GM10248 (cell line): Measurements from ENCODE around the gene TRUB2.

Experiments used
- CTCF ChIA-PET: fragments of 300-600 bp; sonication (Branson Sonifier 250); formaldehyde crosslinking; extraction: SDS; loops from one replicate; lab custom pipeline; 2021; ENCODE audit warnings: antibody characterized with exemption; lab: Yijun Ruan, JAX
- POLR2A ChIA-PET: fragments of 350-650 bp; sonication (Branson Sonifier 250); formaldehyde crosslinking; extraction: SDS; loops from one replicate; lab custom pipeline; 2020; ENCODE audit warnings: antibody characterized with exemption; lab: Yijun Ruan, JAX
- DNase-seq: peaks from one replicate; pipeline ENCODE4 v3.0.0; 2012; ENCODE audit errors: extremely low spot score
- CTCF ChIP-seq: IDR thresholded peaks from 2 replicates; pipeline ENCODE4 v1.5.1; 2012; ENCODE audit warnings: mild to moderate bottlenecking, low read depth; ENCODE audit errors: extremely low read depth, missing control alignments, control extremely low read depth

Gene TRUB2

DNA sequence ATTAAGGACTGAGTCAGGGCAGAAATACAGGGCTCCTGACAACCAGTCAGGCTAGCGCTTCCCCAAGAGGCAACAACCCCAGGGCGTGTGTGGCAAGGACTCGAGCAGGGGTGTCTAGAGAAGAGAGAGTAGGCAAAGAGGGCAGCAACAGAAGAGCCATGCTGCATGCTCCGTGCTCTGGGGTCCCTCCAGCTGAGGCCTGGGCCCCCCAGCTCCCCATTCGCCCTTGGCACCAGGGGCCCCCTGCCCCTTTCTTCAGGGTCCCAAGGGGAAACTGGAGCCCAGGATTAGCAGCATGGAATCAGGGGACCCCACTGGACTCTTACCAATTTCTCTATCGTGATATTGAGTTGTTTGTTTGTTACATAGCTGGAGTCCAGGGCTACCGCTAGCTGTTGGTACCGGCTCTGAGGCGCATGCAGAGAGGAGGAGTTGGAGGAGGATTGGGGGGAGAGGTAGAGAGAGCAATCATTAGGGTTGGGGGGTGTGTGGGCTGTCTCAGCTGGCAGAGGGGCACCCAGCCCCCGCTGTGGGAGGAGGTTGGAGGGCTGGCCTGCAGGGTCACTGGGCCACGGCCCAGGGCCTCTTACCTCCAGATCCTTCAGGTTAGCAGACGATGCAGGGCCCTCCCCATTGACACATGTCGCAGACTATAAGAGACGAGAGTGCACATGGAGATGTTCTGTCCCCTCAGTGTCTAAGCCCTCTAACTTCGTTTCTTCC lies 55.2 kb downstream of the TRUB2 start:
- CTCF ChIA-PET = no interaction called here
- POLR2A ChIA-PET = no interaction called here
- TF ChIP-seq CTCF = no peak
- DNase-seq = no peak

DNA sequence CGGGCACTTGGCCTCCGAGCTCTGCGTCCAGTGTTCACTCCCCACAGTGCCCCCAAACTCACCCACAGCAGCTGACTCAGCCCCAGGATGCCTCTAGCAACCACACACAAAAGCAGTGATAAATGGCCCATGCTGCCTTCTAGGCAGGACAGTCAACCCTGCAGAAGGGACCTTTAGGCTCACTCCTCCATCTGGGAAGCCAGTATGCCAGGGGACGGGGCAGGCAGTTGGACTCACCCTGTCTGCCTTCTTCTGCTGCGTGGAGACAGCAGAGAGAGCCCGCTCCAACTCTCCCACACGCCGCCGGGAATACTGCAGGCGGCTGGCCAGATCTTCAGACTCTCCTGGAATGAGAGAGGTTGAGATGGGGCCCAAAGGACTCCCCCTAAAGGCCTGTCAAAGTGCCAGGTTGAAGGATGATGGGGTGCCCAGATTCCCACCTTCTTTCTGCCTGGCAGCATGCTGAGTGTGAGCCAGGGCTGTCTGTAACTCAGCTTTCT lies 56.8 kb downstream of the TRUB2 start:
- CTCF ChIA-PET = interaction anchor here (1.1 to 1.4 kb wide), 2 partner anchors 10 to 76 kb away, joined by 3 to 5 read pairs; no protein-coding TSS in a partner anchor
- no peak for DNase-seq
- TF ChIP-seq CTCF = no peak
- POLR2A ChIA-PET = interaction anchor here (1.2 kb wide), 1 partner anchor 15 kb away, joined by 3 read pairs; no protein-coding TSS in a partner anchor

- no peak for DNase-seq
- POLR2A ChIA-PET = no interaction called here
Observed at GRCh38 chr9:128262687-128263086, 59.6 kb downstream of the TRUB2 start.

DNA sequence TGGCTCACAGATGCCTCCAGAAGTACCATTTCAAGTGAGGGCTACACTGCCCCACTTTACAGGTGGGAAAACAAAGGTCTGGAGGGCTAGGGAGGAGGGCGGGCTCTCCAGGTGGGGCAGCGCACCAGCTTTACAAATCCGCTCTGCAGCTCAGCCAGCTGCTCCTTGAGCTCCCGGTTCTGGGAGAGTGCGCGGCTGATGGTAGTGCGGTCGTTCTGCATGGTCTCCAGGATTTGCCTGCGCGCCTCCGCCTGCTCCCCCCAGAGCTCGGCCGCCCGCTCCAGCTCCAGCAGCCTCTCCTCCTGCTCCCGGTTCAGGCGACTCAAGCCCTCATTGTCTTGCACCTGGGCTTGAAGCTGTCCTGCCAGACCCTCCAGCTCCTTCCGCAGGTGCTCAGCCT lies 61.9 kb downstream of the TRUB2 start:
- CTCF ChIA-PET = no interaction called here
- POLR2A ChIA-PET = no interaction called here
- no peak for TF ChIP-seq CTCF
- no peak for DNase-seq

More at GRCh38 chr9:128262687-128263086, 59.6 kb downstream of the TRUB2 start:
- CTCF ChIA-PET = interaction anchor here (1.0 to 2.3 kb wide), 5 partner anchors 8 to 31 kb away, joined by 3 to 7 read pairs (median 4); partner anchors contain the start of genes GOLGA2 and SWI5
- no peak for TF ChIP-seq CTCF

GRCh38 chr9:128259156-128259555 lies 63.1 kb downstream of the TRUB2 start:
- TF ChIP-seq CTCF = no peak
- ChIA-PET CTCF (no interaction called here), POLR2A (interaction anchor here (0.6 kb wide), 1 partner anchor 9 kb away, joined by 3 read pairs; no protein-coding TSS in a partner anchor)
- DNase-seq = no peak

DNA sequence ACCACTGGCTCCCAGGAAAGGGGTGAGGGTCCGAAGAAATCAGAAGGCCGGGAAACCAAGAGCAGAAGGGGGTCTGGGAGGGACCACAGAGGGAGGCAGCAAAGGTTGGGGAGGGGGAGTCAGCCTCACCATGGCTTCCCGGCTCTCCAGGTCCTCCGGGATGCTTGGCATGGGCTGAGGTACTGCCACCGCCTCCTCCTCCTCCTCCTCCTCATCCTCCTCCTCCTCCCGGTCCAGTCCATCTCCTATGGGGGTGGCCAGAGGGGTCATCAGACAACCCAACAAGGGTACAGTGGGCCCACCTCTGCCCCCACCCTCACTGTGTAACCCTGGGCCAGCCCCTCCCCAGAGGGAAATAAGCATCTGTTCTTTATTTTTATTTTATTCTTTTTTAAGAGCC lies 63.9 kb downstream of the TRUB2 start:
- TF ChIP-seq CTCF = no peak
- POLR2A ChIA-PET = no interaction called here
- no peak for DNase-seq
- CTCF ChIA-PET = interaction anchor here (0.8 kb wide), 1 partner anchor 10 kb away, joined by 3 read pairs; no protein-coding TSS in a partner anchor
